SK-N-SH (cell line): ENCODE data around the gene RHBDL2. TPM values are rescaled to one million over a fixed set of nuclear protein-coding genes. Genes with fewer than 3 reads are reported as not detected.
A peak's percentile ranks its signal among the peaks of the same experiment; 100 is the strongest.

Experiments used
- CTCF ChIA-PET: fragments of 300-600, 350-600 bp; formaldehyde crosslinking; extraction: SDS; loops from one replicate; lab custom pipeline; 2021; lab: Yijun Ruan, JAX
- POLR2A ChIA-PET: fragments of 350-600 bp; sonication (Branson Sonifier 250); formaldehyde crosslinking; extraction: SDS; loops from one replicate; lab custom pipeline; 2020; ENCODE audit warnings: antibody characterized with exemption, inconsistent platforms; lab: Yijun Ruan, JAX
- DNase-seq: peaks from one replicate; pipeline ENCODE4 v3.0.0; 2012
- H2AFZ ChIP-seq: fragments of 200-600 bp; sonication (generic); 2 replicates; pipeline ENCODE4 v1.8.1; 2016; ENCODE audit warnings: antibody characterized with exemption, mild to moderate bottlenecking, low read depth
- H3F3A ChIP-seq: fragments of 200-600 bp; sonication (generic); replicated peaks from 2 replicates; pipeline ENCODE3; 2016; ENCODE audit warnings: antibody characterized with exemption, mild to moderate bottlenecking; ENCODE audit not compliant: insufficient read depth
- H3K27ac ChIP-seq, 2 experiments: fragments of 200-500 bp in 1 of 2; fragments of 200-600 bp in 1 of 2; sonication (Bioruptor generic) in 1 of 2; sonication (generic), shearing (Covaris generic) in 1 of 2; 2 replicates each; pipeline versions ENCODE4 v1.5.1 to v1.6.1; 2014 to 2016; ENCODE audit warnings: low read depth in 2 of 2, inconsistent platforms in 1 of 2, low read length in 1 of 2, mild to moderate bottlenecking in 1 of 2, mixed read lengths in 1 of 2
- H3K27me3 ChIP-seq: fragments of 200-600 bp; sonication (generic), shearing (Covaris generic); 2 replicates; pipeline ENCODE4 v1.6.1; 2016; ENCODE audit warnings: mixed run types; ENCODE audit not compliant: insufficient read depth
- H3K36me3 ChIP-seq, 2 experiments: fragments of 200-500 bp in 1 of 2; fragments of 200-600 bp in 1 of 2; sonication (Bioruptor generic) in 1 of 2; sonication (generic) in 1 of 2; replicated peaks in 1 of 2; 2 replicates each; pipeline versions ENCODE3 to v1.5.1; 2014 to 2016; ENCODE audit warnings: low read length in 1 of 2, mild to moderate bottlenecking in 1 of 2; ENCODE audit not compliant: insufficient read depth in 2 of 2, control insufficient read depth in 1 of 2
- H3K4me1 ChIP-seq, 2 experiments: fragments of 200-500 bp in 1 of 2; fragments of 200-600 bp in 1 of 2; sonication (Bioruptor generic) in 1 of 2; sonication (generic), shearing (Covaris generic) in 1 of 2; 2 replicates each; pipeline versions ENCODE4 v1.5.1 to v1.6.1; 2014 to 2016; ENCODE audit warnings: low read depth in 1 of 2, low read length in 1 of 2, mixed run types in 1 of 2; ENCODE audit not compliant: insufficient read depth in 2 of 2, control insufficient read depth in 1 of 2
- H3K4me2 ChIP-seq: fragments of 200-600 bp; sonication (generic), shearing (Covaris generic); 2 replicates; pipeline ENCODE4 v1.6.1; 2017; ENCODE audit warnings: mixed run types
- H3K4me3 ChIP-seq, 2 experiments: fragments of 200-500 bp in 1 of 2; fragments of 200-600 bp in 1 of 2; sonication (Bioruptor generic) in 1 of 2; sonication (generic), shearing (Covaris generic) in 1 of 2; 2 replicates each; pipeline versions ENCODE4 v1.5.1 to v1.8.1; 2014 to 2016; ENCODE audit warnings: low read depth in 2 of 2, inconsistent platforms in 1 of 2, low read length in 1 of 2, mild to moderate bottlenecking in 1 of 2, mixed read lengths in 1 of 2, moderate library complexity in 1 of 2
- H3K79me2 ChIP-seq: fragments of 200-600 bp; sonication (generic); 2 replicates; pipeline ENCODE4 v1.8.1; 2017; ENCODE audit warnings: mild to moderate bottlenecking; ENCODE audit not compliant: insufficient read depth
- H3K9ac ChIP-seq: fragments of 200-600 bp; sonication (generic); 2 replicates; pipeline ENCODE4 v1.6.1; 2017; ENCODE audit warnings: mixed run types
- H3K9me2 ChIP-seq: fragments of 200-600 bp; sonication (generic); 2 replicates; pipeline ENCODE4 v1.6.1; 2017; ENCODE audit warnings: mixed run types
- H3K9me3 ChIP-seq: fragments of 200-600 bp; sonication (generic); 2 replicates; pipeline ENCODE4 v1.6.1; 2017; ENCODE audit warnings: mixed run types, mild to moderate bottlenecking, moderate library complexity
- H4K20me1 ChIP-seq: fragments of 200-600 bp; sonication (generic); 2 replicates; pipeline ENCODE4 v1.6.1; 2017; ENCODE audit warnings: mild to moderate bottlenecking, mixed run types; ENCODE audit not compliant: insufficient read depth
- ELF1 ChIP-seq: IDR thresholded peaks from 2 replicates; pipeline ENCODE4 v1.4.0; 2012
- EP300 ChIP-seq, 2 experiments: IDR thresholded peaks; 2 replicates each; pipeline versions ENCODE4 v1.4.0 to v1.6.1; 2012; ENCODE audit warnings: borderline replicate concordance in 1 of 2, low read depth in 1 of 2, low read length in 1 of 2
- FOXJ3 ChIP-seq: sonication (generic); formaldehyde crosslinking; IDR thresholded peaks from 2 replicates; pipeline ENCODE4 v1.5.1; 2020; ENCODE audit warnings: mild to moderate bottlenecking, missing genetic modification reagents
- FOXM1 ChIP-seq: IDR thresholded peaks from 2 replicates; pipeline ENCODE4 v1.4.0; 2012; ENCODE audit warnings: low read depth, mild to moderate bottlenecking
- GABPA ChIP-seq: IDR thresholded peaks from 2 replicates; pipeline ENCODE4 v1.4.0; 2012; ENCODE audit warnings: low read depth, mild to moderate bottlenecking
- NFIC ChIP-seq: IDR thresholded peaks from 2 replicates; pipeline ENCODE4 v1.4.0; 2012; ENCODE audit warnings: borderline replicate concordance
- NRF1 ChIP-seq: IDR thresholded peaks from 2 replicates; pipeline ENCODE4 v1.6.1; 2012; ENCODE audit warnings: low read depth, mild to moderate bottlenecking, low read length
- RAD21 ChIP-seq: IDR thresholded peaks from 2 replicates; pipeline ENCODE4 v1.6.1; 2012; ENCODE audit warnings: mild to moderate bottlenecking, low read length
- RXRA ChIP-seq: IDR thresholded peaks from 2 replicates; pipeline ENCODE4 v1.4.0; 2012; ENCODE audit warnings: low read depth, mild to moderate bottlenecking, borderline replicate concordance
- TAF1 ChIP-seq: IDR thresholded peaks from 2 replicates; pipeline ENCODE4 v1.6.1; 2012; ENCODE audit warnings: low read depth, mild to moderate bottlenecking, low read length, moderate library complexity, borderline replicate concordance
- WGBS: methylation state at CpG from one replicate; pipeline ENCODE4 v1.1.6; 2017; ENCODE audit warnings: low lambda C conversion rate; 5-methylcytosine and 5-hydroxymethylcytosine counted together
- polyA plus RNA-seq, 3 experiments: library from polyadenylated mRNA; depleted of rRNA; stranded (reverse); fragments of >200 nt; gene quantifications; 2 replicates each; pipeline ENCODE4 v1.2.3, GENCODE V29; 2012
- TF ChIP-seq, protein P1 (sequence below): IDR thresholded peaks from 2 replicates; pipeline ENCODE4 v1.4.0; 2012; ENCODE audit warnings: low read depth
- TF ChIP-seq, protein P2 (sequence below): fragments of 150-350 bp; IDR thresholded peaks from 2 replicates; pipeline ENCODE4 v1.6.1; 2016; ENCODE audit warnings: mild to moderate bottlenecking, low read depth, low read length
- TF ChIP-seq, protein P3 (sequence below): IDR thresholded peaks from 2 replicates; pipeline ENCODE4 v1.4.0; 2012; ENCODE audit warnings: low read depth, borderline replicate concordance
- TF ChIP-seq, protein P4 (sequence below): fragments of 200-600 bp; sonication (generic); IDR thresholded peaks from 2 replicates; pipeline ENCODE4 v1.6.1; 2017; ENCODE audit warnings: antibody characterized with exemption, mild to moderate bottlenecking, moderate library complexity

RHBDL2 gene
- polyA plus RNA-seq, 1 of the 3 experiments (the other 2 are of a cell fraction): 0.07 TPM

DNA sequence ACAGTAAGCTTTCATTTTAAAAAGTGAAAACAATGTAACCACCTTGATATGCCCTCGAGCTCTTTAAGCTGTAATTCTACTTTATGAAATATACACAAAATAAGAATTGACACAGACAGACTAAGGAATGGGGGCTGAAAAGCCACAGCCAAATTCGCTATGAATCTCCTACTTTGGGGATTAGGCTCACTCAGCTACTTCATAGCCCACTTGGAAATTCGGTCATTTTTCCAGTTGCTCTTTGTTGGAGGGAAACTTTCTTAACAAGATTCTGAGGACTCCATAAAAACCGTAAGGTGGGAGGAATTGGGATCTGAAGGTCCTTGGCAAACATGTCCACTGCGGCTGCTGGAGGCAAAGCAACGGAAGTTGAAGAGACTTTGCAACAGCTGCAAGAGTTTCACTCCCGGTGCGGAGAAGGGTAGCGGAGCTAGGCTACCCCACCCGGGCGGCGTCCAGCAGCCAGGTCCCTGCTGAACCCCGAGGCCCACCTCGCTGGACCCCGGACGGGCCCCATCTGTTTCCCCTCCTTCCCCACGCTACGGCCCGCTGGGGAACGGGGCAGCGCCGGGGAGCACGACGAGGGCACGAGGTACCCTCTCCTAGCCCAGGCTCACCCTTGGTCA is 69.1 kb downstream of the RHBDL2 start:
- WGBS: 15% methylated on average over 6 of the region's 25 CpGs
- ChIA-PET POLR2A (interaction anchor here (0.6 to 1.5 kb wide), 2 partner anchors 16 to 154 kb away, joined by 3 to 5 read pairs; partner anchors contain the start of gene NDUFS5), CTCF (interaction anchor here (1.0 to 1.9 kb wide), 4 partner anchors 10 to 226 kb away, joined by 3 to 4 read pairs (median 3); no protein-coding TSS in a partner anchor)
- peak overlapping the region; percentile 36 to 38; a peak in 2 of 4 replicates for H3K27ac ChIP-seq
- no peak for DNase-seq
- H3K9me3 ChIP-seq: no peaks in the 10 kb centered on the region
- H3F3A ChIP-seq: peaks cover 5% of the 10 kb centered on the region
- H3K36me3 ChIP-seq: peaks cover 0 to 8% of the 10 kb centered on the region in 2 experiments
- no peaks in the 10 kb centered on the region for H3K27me3 ChIP-seq
- H3K4me1 ChIP-seq: peaks cover 6% of the 10 kb centered on the region in 2 experiments; a peak in 2 of 4 replicates
- peak overlapping the region; percentile 88 to 97 for H3K4me3 ChIP-seq
- H3K9ac ChIP-seq: peak overlapping the region; percentile 78
- peak overlapping the region; percentile 94 for H3K4me2 ChIP-seq
- H2AFZ ChIP-seq: peak overlapping the region; percentile 70
- H3K79me2 ChIP-seq: peaks cover 44% of the 10 kb centered on the region
- no peaks in the 10 kb centered on the region for H3K9me2 ChIP-seq
- no peaks in the 10 kb centered on the region for H4K20me1 ChIP-seq
- TF ChIP-seq TAF1: no peak
- no peak for TF ChIP-seq GABPA
- no peak for TF ChIP-seq NRF1
- TF ChIP-seq, protein P1, sequence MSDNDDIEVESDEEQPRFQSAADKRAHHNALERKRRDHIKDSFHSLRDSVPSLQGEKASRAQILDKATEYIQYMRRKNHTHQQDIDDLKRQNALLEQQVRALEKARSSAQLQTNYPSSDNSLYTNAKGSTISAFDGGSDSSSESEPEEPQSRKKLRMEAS: no peak
- TF ChIP-seq RAD21: no peak
- TF ChIP-seq ELF1: no peak
- TF ChIP-seq, protein P2, sequence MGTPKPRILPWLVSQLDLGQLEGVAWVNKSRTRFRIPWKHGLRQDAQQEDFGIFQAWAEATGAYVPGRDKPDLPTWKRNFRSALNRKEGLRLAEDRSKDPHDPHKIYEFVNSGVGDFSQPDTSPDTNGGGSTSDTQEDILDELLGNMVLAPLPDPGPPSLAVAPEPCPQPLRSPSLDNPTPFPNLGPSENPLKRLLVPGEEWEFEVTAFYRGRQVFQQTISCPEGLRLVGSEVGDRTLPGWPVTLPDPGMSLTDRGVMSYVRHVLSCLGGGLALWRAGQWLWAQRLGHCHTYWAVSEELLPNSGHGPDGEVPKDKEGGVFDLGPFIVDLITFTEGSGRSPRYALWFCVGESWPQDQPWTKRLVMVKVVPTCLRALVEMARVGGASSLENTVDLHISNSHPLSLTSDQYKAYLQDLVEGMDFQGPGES: no peak
- no peak for TF ChIP-seq EP300 (IDR thresholded peaks at IDR 0.05; ENCODE audit: borderline replicate concordance in 1 of 2, low read depth in 1 of 2, low read length in 1 of 2)
- TF ChIP-seq FOXJ3 (CRISPR knock-in tag): no peak
- no peak for TF ChIP-seq RXRA
- no peak for TF ChIP-seq NFIC
- TF ChIP-seq, protein P3, sequence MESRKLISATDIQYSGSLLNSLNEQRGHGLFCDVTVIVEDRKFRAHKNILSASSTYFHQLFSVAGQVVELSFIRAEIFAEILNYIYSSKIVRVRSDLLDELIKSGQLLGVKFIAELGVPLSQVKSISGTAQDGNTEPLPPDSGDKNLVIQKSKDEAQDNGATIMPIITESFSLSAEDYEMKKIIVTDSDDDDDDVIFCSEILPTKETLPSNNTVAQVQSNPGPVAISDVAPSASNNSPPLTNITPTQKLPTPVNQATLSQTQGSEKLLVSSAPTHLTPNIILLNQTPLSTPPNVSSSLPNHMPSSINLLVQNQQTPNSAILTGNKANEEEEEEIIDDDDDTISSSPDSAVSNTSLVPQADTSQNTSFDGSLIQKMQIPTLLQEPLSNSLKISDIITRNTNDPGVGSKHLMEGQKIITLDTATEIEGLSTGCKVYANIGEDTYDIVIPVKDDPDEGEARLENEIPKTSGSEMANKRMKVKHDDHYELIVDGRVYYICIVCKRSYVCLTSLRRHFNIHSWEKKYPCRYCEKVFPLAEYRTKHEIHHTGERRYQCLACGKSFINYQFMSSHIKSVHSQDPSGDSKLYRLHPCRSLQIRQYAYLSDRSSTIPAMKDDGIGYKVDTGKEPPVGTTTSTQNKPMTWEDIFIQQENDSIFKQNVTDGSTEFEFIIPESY: no peak
- no peak for TF ChIP-seq FOXM1
- TF ChIP-seq, protein P4, sequence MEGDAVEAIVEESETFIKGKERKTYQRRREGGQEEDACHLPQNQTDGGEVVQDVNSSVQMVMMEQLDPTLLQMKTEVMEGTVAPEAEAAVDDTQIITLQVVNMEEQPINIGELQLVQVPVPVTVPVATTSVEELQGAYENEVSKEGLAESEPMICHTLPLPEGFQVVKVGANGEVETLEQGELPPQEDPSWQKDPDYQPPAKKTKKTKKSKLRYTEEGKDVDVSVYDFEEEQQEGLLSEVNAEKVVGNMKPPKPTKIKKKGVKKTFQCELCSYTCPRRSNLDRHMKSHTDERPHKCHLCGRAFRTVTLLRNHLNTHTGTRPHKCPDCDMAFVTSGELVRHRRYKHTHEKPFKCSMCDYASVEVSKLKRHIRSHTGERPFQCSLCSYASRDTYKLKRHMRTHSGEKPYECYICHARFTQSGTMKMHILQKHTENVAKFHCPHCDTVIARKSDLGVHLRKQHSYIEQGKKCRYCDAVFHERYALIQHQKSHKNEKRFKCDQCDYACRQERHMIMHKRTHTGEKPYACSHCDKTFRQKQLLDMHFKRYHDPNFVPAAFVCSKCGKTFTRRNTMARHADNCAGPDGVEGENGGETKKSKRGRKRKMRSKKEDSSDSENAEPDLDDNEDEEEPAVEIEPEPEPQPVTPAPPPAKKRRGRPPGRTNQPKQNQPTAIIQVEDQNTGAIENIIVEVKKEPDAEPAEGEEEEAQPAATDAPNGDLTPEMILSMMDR: no peak
